Uterus (tissue), 4 donors: ENCODE data around the gene UPF1. TPM values are rescaled to one million over a fixed set of nuclear protein-coding genes. Genes with fewer than 3 reads are reported as not detected.

Experiments
- DNase-seq, 2 donors: peaks; one replicate each; pipeline ENCODE4 v3.0.0-alpha.2; 2019 to 2020
- H3K27ac ChIP-seq, 2 donors: fragments of 200-600 bp; sonication (generic); 1 replicate in 1 of 2; 2 replicates in 1 of 2; pipeline ENCODE4 v1.5.1; 2016 to 2018
- H3K27me3 ChIP-seq, 2 donors: fragments of 200-600 bp; sonication (generic); one replicate each; pipeline ENCODE4 v1.5.1; 2018 to 2019; ENCODE audit warnings: control low read depth in 1 of 2
- H3K36me3 ChIP-seq, 2 donors: fragments of 200-600 bp; sonication (generic); one replicate each; pipeline ENCODE4 v1.5.1; 2019; ENCODE audit warnings: control low read depth in 1 of 2
- H3K4me1 ChIP-seq, 2 donors: fragments of 200-600 bp; sonication (generic); one replicate each; pipeline ENCODE4 v1.5.1; 2018 to 2019; ENCODE audit warnings: control low read depth in 1 of 2
- H3K4me3 ChIP-seq, 2 donors: fragments of 200-600 bp; sonication (generic); 1 replicate in 1 of 2; 2 replicates in 1 of 2; pipeline ENCODE4 v1.5.1; 2018 to 2019; ENCODE audit warnings: mild to moderate bottlenecking in 1 of 2
- H3K9me3 ChIP-seq, 2 donors: fragments of 200-600 bp; sonication (generic); one replicate each; pipeline ENCODE4 v1.5.1; 2019; ENCODE audit warnings: control low read depth in 1 of 2
- POLR2A ChIP-seq, 2 donors: fragments of 450-650 bp; IDR thresholded peaks; one replicate each; pipeline ENCODE4 v1.6.1; 2016; ENCODE audit warnings: antibody characterized with exemption in 2 of 2, mild to moderate bottlenecking in 1 of 2, moderate library complexity in 1 of 2
- intact Hi-C: fragments of 100-400 bp; cut with DNase I; formaldehyde crosslinking; loops from one replicate; pipeline ENCODE4 v1.15.1; 2023; ENCODE audit warnings: low total_unique reads
- total RNA-seq, 4 donors: library from RNA; depleted of rRNA in 3 of 4; stranded (reverse); fragments of >200 nt in 3 of 4; gene quantifications; one replicate each; pipeline versions ENCODE4 v1.1.0 to v1.2.4, GENCODE V29; 2014 to 2023
- TF ChIP-seq, protein P1 (sequence below), 4 experiments: fragments of 200-600 bp in 2 of 4; fragments of 450-650 bp in 2 of 4; sonication (generic) in 2 of 4; IDR thresholded peaks; one replicate each; pipeline ENCODE4 v1.5.1; 2016 to 2019; ENCODE audit warnings: antibody characterized with exemption in 4 of 4, mild to moderate bottlenecking in 2 of 4, moderate library complexity in 1 of 4
- donor health status: DM: yes; HTN: yes; CAD: no.

Gene UPF1
- total RNA-seq, 4 donors from 2014 or later = 17.9 to 105 (median 43.7) TPM

DNA sequence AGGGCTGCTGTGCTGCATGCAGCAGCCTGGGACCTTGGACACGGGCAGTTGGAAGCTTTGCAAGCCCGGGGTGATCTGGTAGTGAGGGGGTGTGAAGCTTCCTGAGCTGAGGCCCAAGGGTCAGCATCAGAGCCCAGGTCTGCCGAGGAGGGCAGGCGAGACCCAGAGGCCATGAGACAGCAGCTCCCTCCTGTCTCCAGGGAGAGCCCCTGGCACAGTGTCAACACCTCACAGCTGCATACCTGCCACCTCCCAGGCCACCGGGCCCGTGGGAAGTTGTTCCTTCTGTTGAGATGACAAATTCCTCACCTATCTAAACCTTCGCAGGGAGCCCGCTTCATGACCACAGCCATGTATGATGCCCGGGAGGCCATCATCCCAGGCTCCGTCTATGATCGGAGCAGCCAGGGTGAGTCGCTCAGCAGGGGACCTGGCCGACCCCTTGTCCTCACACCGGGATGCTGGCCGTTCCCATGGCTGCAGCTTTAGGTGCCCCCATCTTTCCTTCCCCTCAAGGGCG lies 32.1 kb downstream of the UPF1 start:
- H3K36me3 ChIP-seq = no peaks in the 10 kb centered on the region
- H3K9me3 ChIP-seq = no peaks in the 10 kb centered on the region
- H3K27ac ChIP-seq = no peak overlapping the region
- intact Hi-C loops = no loop called here
- H3K4me1 ChIP-seq = no peaks in the 10 kb centered on the region
- DNase-seq = no peak
- no peak overlapping the region for H3K4me3 ChIP-seq
- H3K27me3 ChIP-seq = no peaks in the 10 kb centered on the region
- no peak for TF ChIP-seq POLR2A (IDR thresholded peaks at IDR 0.05)
- TF ChIP-seq, protein P1, sequence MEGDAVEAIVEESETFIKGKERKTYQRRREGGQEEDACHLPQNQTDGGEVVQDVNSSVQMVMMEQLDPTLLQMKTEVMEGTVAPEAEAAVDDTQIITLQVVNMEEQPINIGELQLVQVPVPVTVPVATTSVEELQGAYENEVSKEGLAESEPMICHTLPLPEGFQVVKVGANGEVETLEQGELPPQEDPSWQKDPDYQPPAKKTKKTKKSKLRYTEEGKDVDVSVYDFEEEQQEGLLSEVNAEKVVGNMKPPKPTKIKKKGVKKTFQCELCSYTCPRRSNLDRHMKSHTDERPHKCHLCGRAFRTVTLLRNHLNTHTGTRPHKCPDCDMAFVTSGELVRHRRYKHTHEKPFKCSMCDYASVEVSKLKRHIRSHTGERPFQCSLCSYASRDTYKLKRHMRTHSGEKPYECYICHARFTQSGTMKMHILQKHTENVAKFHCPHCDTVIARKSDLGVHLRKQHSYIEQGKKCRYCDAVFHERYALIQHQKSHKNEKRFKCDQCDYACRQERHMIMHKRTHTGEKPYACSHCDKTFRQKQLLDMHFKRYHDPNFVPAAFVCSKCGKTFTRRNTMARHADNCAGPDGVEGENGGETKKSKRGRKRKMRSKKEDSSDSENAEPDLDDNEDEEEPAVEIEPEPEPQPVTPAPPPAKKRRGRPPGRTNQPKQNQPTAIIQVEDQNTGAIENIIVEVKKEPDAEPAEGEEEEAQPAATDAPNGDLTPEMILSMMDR (IDR thresholded peaks at IDR 0.05) = no peak

DNA sequence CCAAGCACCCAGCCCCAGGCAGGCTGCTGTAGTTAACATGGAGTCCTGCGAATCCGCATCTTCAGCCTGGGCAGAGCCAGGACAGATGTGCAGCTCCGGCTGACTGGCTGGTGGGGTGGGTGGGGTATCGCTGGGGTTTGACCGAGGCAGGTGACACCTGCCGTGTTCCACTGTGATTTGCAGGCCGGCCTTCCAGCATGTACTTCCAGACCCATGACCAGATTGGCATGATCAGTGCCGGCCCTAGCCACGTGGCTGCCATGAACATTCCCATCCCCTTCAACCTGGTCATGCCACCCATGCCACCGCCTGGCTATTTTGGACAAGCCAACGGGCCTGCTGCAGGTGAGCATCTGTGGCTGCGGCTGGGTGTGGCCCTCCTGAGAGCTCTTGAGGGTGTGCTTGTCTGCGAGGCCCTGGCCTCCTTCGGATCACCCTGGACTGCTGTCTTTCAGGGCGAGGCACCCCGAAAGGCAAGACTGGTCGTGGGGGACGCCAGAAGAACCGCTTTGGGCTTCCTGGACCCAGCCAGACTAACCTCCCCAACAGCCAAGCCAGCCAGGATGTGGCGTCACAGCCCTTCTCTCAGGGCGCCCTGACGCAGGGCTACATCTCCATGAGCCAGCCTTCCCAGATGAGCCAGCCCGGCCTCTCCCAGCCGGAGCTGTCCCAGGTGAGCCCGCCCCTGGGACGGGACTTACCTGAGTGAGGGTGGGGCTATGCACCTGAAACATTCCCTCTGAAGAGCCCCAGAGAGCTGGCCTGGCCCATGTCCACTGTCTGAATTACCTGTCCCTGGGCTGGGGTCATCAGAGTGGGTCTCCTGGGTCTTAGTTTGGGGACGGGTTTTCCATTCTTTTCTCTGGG lies 33.6 kb downstream of the UPF1 start:
- intact Hi-C loops = no loop called here
- no peaks in the 10 kb centered on the region for H3K27me3 ChIP-seq
- no peaks in the 10 kb centered on the region for H3K9me3 ChIP-seq
- H3K36me3 ChIP-seq = no peaks in the 10 kb centered on the region
- no peak overlapping the region for H3K4me3 ChIP-seq
- H3K27ac ChIP-seq = no peak overlapping the region
- no peak for DNase-seq
- no peak for TF ChIP-seq POLR2A (IDR thresholded peaks at IDR 0.05)
- TF ChIP-seq, protein P1 (IDR thresholded peaks at IDR 0.05) = no peak
- H3K4me1 ChIP-seq = no peaks in the 10 kb centered on the region

DNA sequence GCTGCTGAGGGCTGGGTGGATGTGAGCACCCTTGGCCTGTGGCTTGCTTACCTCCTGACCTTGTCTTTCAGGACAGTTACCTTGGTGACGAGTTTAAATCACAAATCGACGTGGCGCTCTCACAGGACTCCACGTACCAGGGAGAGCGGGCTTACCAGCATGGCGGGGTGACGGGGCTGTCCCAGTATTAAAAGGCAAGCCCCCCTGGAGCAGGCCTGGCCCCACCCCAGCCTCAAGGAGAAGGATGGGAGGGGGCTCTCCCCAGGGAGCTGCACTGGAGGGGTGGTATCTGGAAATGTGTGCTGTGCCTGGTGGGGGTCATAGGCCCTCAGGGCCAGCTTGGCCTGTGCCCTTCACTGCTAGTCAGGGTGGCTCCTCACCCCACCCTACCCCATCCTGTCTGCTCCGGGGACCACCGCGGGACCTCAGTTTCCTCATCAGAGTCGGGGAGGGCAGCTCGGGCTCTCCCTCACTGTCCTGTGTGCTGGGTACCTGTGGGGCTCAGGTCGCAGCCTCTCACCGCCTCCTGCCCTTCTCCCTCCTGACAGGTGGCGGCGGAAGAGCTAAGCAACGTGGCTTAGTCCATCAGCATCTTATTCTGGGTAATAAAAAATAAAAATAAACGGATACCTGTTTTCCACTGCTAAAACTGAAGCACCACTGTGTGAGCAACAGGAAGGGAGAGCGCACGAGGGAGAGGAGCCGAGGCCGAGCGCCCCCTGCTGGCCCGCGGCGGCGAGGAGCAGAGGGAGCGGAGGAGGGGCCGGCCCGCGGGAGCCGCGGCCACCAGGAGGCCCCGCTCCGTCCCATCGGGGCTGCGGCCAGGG lies 34.4 kb downstream of the UPF1 start:
- no peak overlapping the region for H3K4me3 ChIP-seq
- intact Hi-C loops = no loop called here
- DNase-seq = peak; percentile 44 to 67

DNA sequence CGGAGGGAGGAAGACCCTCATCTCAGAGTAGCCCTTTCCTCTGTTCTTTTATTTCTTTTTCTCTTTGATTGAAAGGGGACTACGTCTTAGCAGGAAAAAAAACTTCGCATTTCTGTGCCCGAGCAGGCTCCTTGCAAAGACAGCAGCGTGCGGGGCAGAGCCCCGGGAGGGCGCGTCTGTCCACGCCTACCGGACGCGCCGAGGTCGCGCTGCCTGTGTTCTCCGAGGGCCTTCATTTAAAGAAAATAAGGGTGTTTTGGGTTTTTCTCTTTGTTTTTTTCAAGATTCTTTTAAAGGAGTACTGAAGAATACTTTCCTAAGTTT lies 35.0 kb downstream of the UPF1 start:
- H3K27me3 ChIP-seq = no peaks in the 10 kb centered on the region
- TF ChIP-seq, protein P1 (IDR thresholded peaks at IDR 0.05) = no peak
- TF ChIP-seq POLR2A (IDR thresholded peaks at IDR 0.05) = no peak
- no peak overlapping the region for H3K27ac ChIP-seq
- no peaks in the 10 kb centered on the region for H3K4me1 ChIP-seq
- intact Hi-C loops = no loop called here
- no peaks in the 10 kb centered on the region for H3K9me3 ChIP-seq
- no peaks in the 10 kb centered on the region for H3K36me3 ChIP-seq
- no peak overlapping the region for H3K4me3 ChIP-seq
- no peak for DNase-seq

More for the DNA sequence above, 34.4 kb downstream of the UPF1 start:
- no peaks in the 10 kb centered on the region for H3K4me1 ChIP-seq
- peak in 1 of 2 donors; percentile 12 for TF ChIP-seq POLR2A (IDR thresholded peaks at IDR 0.05)
- TF ChIP-seq, protein P1 (IDR thresholded peaks at IDR 0.05) = peak; percentile 81 to 98 (median 94)
- no peaks in the 10 kb centered on the region for H3K36me3 ChIP-seq
- H3K27ac ChIP-seq = no peak overlapping the region
- H3K9me3 ChIP-seq = no peaks in the 10 kb centered on the region
- no peaks in the 10 kb centered on the region for H3K27me3 ChIP-seq

DNA sequence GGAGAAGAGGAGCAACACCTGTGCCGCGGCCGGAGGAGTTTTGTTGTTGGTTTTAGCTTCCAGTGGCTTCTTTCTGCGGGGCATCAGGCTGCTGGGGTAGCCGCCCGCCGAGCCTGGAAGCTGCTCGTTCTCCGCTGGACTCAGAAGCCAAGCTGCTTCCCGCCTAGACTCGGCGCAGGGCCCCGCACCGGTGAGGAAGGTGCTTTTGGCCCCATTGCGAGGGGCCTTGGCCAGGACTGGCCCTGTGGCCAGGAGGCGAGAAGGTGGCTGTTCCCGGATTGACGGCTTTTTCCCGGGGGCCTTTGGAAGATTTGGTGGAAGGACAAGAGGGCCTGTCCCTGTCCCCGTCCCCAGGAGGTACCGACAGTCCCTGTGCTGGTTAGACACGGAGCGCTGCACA lies 35.4 kb downstream of the UPF1 start:
- no peaks in the 10 kb centered on the region for H3K9me3 ChIP-seq
- TF ChIP-seq, protein P1 (IDR thresholded peaks at IDR 0.05) = no peak
- no peak for TF ChIP-seq POLR2A (IDR thresholded peaks at IDR 0.05)
- no peaks in the 10 kb centered on the region for H3K27me3 ChIP-seq
- DNase-seq = no peak
- no peaks in the 10 kb centered on the region for H3K36me3 ChIP-seq
- intact Hi-C loops = no loop called here
- H3K4me3 ChIP-seq = no peak overlapping the region
- no peak overlapping the region for H3K27ac ChIP-seq
- H3K4me1 ChIP-seq = no peaks in the 10 kb centered on the region
